Measurements from ENCODE around the gene MSL2. TPM values are rescaled to one million over a fixed set of nuclear protein-coding genes. Genes with fewer than 3 reads are reported as not detected.
A peak's percentile ranks its signal among the peaks of the same experiment; 100 is the strongest.

Gene MSL2
- total and polyA plus RNA-seq, 2 of the 8 experiments (the other 6 are each of a cell fraction or from before 2014, with no cell fraction given): 9.1 to 41.8 TPM

DNA sequence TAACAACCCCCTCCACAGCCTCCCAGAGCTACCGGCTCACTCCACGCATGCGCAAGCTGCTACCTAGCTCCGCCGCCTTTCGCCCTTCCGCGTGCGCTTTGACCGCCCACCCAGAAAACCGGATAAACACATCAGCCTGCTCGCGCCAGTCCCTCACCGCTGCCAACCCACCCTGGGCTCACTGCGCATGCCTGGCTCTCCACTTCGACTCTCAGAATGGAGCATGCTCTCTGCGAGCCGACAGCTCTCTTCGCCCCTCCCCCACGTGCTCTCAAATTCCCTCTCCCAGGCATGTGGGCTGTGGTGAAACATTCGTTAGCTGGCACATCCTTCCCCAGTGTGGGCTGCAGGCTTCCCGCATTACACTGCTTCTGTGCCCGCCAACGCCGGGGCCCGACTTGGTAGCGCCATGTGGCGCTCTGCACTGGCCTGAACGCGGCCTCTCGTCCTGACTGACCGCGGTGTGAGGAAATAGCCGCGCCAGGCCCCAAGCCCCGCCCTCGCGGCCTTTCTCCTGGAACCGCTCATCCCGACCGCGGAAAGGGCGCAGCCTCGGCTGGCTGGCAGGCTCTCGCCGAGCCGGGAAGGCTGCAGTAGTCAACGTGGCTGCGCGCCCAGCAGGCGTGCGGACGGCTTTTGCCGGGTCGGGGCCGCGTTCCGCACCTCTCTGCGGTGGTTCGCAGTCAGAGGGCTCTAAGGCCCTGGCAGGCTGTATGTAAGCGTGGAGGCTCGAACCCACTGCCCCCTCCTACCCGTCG, 445 bp upstream of the MSL2 start:
- H4K91ac ChIP-seq (replicated peaks; ENCODE audit: insufficient read length, low read length): peak overlapping the region; percentile 99
- peak overlapping the region; percentile 99 for H3K4ac ChIP-seq (replicated peaks; ENCODE audit: insufficient read length, low read depth, low read length)
- H2AFZ ChIP-seq (ENCODE audit: low read length): no peak overlapping the region
- ChIA-PET CTCF (ENCODE audit: partially characterized antibody) (interaction anchor here (0.6 to 1.1 kb wide), 2 partner anchors 16 to 80 kb away, joined by 3 read pairs; no protein-coding TSS in a partner anchor), POLR2A (ENCODE audit: partially characterized antibody) (interaction anchor here (0.6 to 6.6 kb wide), 32 partner anchors 9 to 1113 kb away, joined by 3 to 86 read pairs (median 4); partner anchors contain the start of genes PCCB and STAG1)
- peak overlapping the region; percentile 99 for H2BK120ac ChIP-seq (replicated peaks; ENCODE audit: low read depth, low read length)
- 1% methylated on average over 60 of the region's 64 CpGs; no CpG with 5 or more reads in 1 of the 2 experiments for WGBS, 2 experiments (ENCODE audit: extremely low coverage in 1 of 2, insufficient coverage in 1 of 2, insufficient read length in 1 of 2, insufficient replicate concordance in 2 of 2, low coverage in 1 of 2, low lambda C conversion rate in 2 of 2, missing lambda C conversion rate in 1 of 2)
- no peaks in the 10 kb centered on the region; a peak in 1 of 4 replicates for H3K9me3 ChIP-seq (ENCODE audit: insufficient read depth in 2 of 2, low read depth in 1 of 2, low read length in 1 of 2)
- H2BK12ac ChIP-seq (ENCODE audit: low read depth, low read length): peak overlapping the region; percentile 99
- H3K56ac ChIP-seq (replicated peaks; ENCODE audit: insufficient read length, low read depth, low read length): peak overlapping the region; percentile 99
- H4K5ac ChIP-seq (ENCODE audit: insufficient read length, low read depth, low read length): peak overlapping the region; percentile 97
- peaks cover 2% of the 10 kb centered on the region; the same call in 1 of the 2 replicates for H3K79me1 ChIP-seq (ENCODE audit: low read depth, low read length)
- H3K9ac ChIP-seq (replicated peaks in 1 of 4; ENCODE audit: extremely low read depth in 1 of 4, low read depth in 3 of 4, low read length in 3 of 4): peak overlapping the region; percentile 68 to 96 (median 90)
- peak overlapping the region; percentile 93 to 98 (median 94) for H3K4me3 ChIP-seq (ENCODE audit: extremely low read depth in 1 of 4, insufficient read depth in 2 of 4, low read depth in 3 of 4, low read length in 4 of 4)
- peaks cover 17 to 24% of the 10 kb centered on the region in 2 experiments for H4K20me1 ChIP-seq (replicated peaks in 1 of 2; ENCODE audit: control insufficient read depth in 1 of 2, insufficient read depth in 2 of 2, low read length in 2 of 2)
- peaks cover 23 to 37% of the 10 kb centered on the region in 2 experiments for H3K79me2 ChIP-seq (ENCODE audit: control insufficient read depth in 1 of 2, insufficient read depth in 2 of 2, low read length in 2 of 2)
- H3K4me2 ChIP-seq (ENCODE audit: insufficient read depth in 1 of 2, low read depth in 2 of 2, low read length in 2 of 2): peak overlapping the region; percentile 89 to 95
- H3K23me2 ChIP-seq (ENCODE audit: low read depth, low read length): peaks cover 10% of the 10 kb centered on the region; the same call in 1 of the 2 replicates
- no peak overlapping the region for H3K23ac ChIP-seq (ENCODE audit: insufficient read length)
- peak overlapping the region; percentile 98; the same call in 1 of the 2 replicates for H2BK15ac ChIP-seq (ENCODE audit: low read length)
- peak overlapping the region; percentile 97 for H3K27ac ChIP-seq (ENCODE audit: low read depth, low read length)
- peak overlapping the region; percentile 81 for H3K14ac ChIP-seq (ENCODE audit: insufficient read length)
- H3K4me1 ChIP-seq (replicated peaks in 1 of 4; ENCODE audit: control insufficient read depth in 3 of 4, insufficient read depth in 4 of 4, low read length in 3 of 4): peaks cover 0 to 4% (median 0%) of the 10 kb centered on the region in 4 experiments; a peak in 1 of 7 replicates
- peak overlapping the region; percentile 98 for H2BK5ac ChIP-seq (ENCODE audit: low read depth, low read length)
- peak overlapping the region; percentile 98 for H4K8ac ChIP-seq (ENCODE audit: extremely low read depth, insufficient read depth, low read length)
- no peak overlapping the region for H2AK5ac ChIP-seq (ENCODE audit: low read depth, low read length)
- H3K18ac ChIP-seq (ENCODE audit: extremely low read depth, low read length): peak overlapping the region; percentile 98
- no peaks in the 10 kb centered on the region for H3K36me3 ChIP-seq (ENCODE audit: control insufficient read depth in 2 of 4, insufficient read depth in 4 of 4, low read length in 3 of 4)
- DNase-seq (ENCODE audit: low read depth in 1 of 2, low spot score in 2 of 2): peak; percentile 98
- no peaks in the 10 kb centered on the region for H3K27me3 ChIP-seq (replicated peaks in 1 of 4; ENCODE audit: control insufficient read depth in 3 of 4, extremely low read depth in 1 of 4, insufficient read depth in 3 of 4, low read length in 3 of 4)
- FAIRE-seq: no peak
- H2BK20ac ChIP-seq (ENCODE audit: low read length): no peak overlapping the region
- TF ChIP-seq TEAD4 (IDR thresholded peaks at IDR 0.05; ENCODE audit: low read depth, low read length) (peak; percentile 67), RBBP5 (IDR thresholded peaks at IDR 0.05; ENCODE audit: borderline replicate concordance, low read depth, low read length) (peak; percentile 86), RAD21 (IDR thresholded peaks at IDR 0.05 in 1 of 2, conservative IDR thresholded peaks at IDR 0.05 in 1 of 2; ENCODE audit: low read depth in 2 of 2, low read length in 2 of 2) (0 out of 4 replicates have a peak, but pooled peaks of 1 of the 2 experiments have one; percentile 4), HDAC2 (IDR thresholded peaks at IDR 0.05; ENCODE audit: borderline replicate concordance in 1 of 2, low read depth in 2 of 2, low read length in 2 of 2) (peak in 1 of 2 experiments; percentile 84; a peak in 2 of 4 replicates), POLR2A (IDR thresholded peaks at IDR 0.05; ENCODE audit: control extremely low read depth in 1 of 2, low read depth in 2 of 2, low read length in 2 of 2) (peak; percentile 76 to 90; a peak in 2 of 3 replicates), SIX5 (IDR thresholded peaks at IDR 0.05; ENCODE audit: low read depth, low read length) (no peak), SP4 (IDR thresholded peaks at IDR 0.05; ENCODE audit: low read length) (0 out of 2 replicates have a peak, but pooled peaks have one; percentile 41), CREB1 (IDR thresholded peaks at IDR 0.05) (0 out of 2 replicates have a peak, but pooled peaks have one; percentile 38), SP2 (IDR thresholded peaks at IDR 0.05; ENCODE audit: low read length) (no peak), BRCA1 (IDR thresholded peaks at IDR 0.05; ENCODE audit: low read depth, low read length) (no peak), HDAC6 (IDR thresholded peaks at IDR 0.05; ENCODE audit: low read depth, low read length) (no peak)
